ENCODE measurements around the gene TOMM5.

- TF ChIP-seq CTCF (IDR thresholded peaks at IDR 0.05), result no peak
- no peak for TF ChIP-seq ZFX (IDR thresholded peaks at IDR 0.05; ENCODE audit: borderline replicate concordance)
Measured at GRCh38 chr9:37565661-37566618, 26.5 kb downstream of the TOMM5 start.

Data from 22Rv1 (cell line).